ENCODE results near the gene CPA4. TPM values are rescaled to one million over a fixed set of nuclear protein-coding genes. Genes with fewer than 3 reads are reported as not detected.

The CPA4 gene
- total RNA-seq, 2 experiments from 2014 or later = not detected

DNA sequence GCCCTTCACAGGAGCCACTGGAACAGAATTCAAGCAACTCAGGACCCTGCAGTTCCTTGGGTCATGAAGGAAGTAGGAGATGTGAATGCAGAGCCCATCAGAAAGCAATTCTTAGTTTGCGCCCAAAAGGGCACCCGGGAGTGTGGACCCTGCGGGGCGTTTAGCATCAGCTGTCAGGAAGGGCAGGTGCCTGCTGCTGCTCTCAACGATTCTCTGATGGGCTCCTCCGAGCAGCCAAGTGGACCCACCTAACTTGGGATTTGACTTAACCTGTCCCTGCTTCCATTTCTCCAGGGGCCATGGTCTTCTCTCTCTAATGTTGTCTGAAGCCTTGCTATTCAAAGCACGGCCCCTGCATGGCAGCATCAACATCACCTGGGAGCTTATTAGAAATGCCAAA is 68.7 kb downstream of the CPA4 start:
- Mint-ChIP-seq H3K4me3 (no peak overlapping the region), H3K27ac (no peak overlapping the region), H3K4me1 (peaks cover 21% of the 10 kb centered on the region), H3K9me3 (ENCODE audit: low read depth) (peaks cover 4% of the 10 kb centered on the region), H3K36me3 (ENCODE audit: low read depth) (no peaks in the 10 kb centered on the region), H3K27me3 (no peaks in the 10 kb centered on the region)
- no peak for ATAC-seq
- POLR2A ChIA-PET = no interaction called here
- intact Hi-C loops (cut with DNase I, micrococcal nuclease) = loop anchor here in 1 of 2 experiments (5.0 kb wide), 1 partner anchor 286 kb away; no protein-coding TSS in a partner anchor
- DNase-seq = no peak
- CTCF ChIA-PET = no interaction called here

DNA sequence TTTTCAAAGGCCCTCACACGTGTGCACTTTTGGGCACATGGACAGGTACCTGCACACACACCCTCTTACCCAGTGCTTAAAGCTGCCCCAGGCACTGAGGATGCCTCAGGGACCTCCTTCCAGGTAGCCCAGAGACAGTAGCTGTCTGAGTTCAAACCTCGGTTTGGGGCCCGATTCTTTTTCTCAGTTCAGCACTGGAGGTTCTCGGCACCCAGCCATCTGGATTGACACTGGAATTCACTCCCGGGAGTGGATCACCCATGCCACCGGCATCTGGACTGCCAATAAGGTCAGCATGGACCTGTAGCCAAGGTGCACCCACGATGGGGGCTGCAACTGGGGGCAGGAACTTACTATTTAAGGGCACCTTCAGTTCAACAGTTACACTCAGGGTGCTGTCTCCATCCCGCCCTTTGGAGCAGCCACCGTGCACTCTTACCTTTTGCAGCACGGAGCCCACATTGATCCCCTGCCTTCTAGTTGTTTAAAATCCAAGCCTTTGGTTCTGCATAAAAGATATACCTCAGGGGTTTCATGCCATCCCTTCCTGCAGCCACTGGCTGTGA is 69.4 kb downstream of the CPA4 start:
- H3K27me3 Mint-ChIP-seq = no peaks in the 10 kb centered on the region
- ChIA-PET POLR2A (no interaction called here), CTCF (no interaction called here)
- H3K4me1 Mint-ChIP-seq = peaks cover 27% of the 10 kb centered on the region
- intact Hi-C loops (cut with DNase I, micrococcal nuclease) = loop anchor here in 1 of 2 experiments (5.0 kb wide), 1 partner anchor 285 kb away; no protein-coding TSS in a partner anchor
- H3K9me3 Mint-ChIP-seq (ENCODE audit: low read depth) = peaks cover 8% of the 10 kb centered on the region
- H3K36me3 Mint-ChIP-seq (ENCODE audit: low read depth) = no peaks in the 10 kb centered on the region
- ATAC-seq = no peak
- no peak overlapping the region for H3K4me3 Mint-ChIP-seq
- H3K27ac Mint-ChIP-seq = no peak overlapping the region
- DNase-seq = no peak

DNA sequence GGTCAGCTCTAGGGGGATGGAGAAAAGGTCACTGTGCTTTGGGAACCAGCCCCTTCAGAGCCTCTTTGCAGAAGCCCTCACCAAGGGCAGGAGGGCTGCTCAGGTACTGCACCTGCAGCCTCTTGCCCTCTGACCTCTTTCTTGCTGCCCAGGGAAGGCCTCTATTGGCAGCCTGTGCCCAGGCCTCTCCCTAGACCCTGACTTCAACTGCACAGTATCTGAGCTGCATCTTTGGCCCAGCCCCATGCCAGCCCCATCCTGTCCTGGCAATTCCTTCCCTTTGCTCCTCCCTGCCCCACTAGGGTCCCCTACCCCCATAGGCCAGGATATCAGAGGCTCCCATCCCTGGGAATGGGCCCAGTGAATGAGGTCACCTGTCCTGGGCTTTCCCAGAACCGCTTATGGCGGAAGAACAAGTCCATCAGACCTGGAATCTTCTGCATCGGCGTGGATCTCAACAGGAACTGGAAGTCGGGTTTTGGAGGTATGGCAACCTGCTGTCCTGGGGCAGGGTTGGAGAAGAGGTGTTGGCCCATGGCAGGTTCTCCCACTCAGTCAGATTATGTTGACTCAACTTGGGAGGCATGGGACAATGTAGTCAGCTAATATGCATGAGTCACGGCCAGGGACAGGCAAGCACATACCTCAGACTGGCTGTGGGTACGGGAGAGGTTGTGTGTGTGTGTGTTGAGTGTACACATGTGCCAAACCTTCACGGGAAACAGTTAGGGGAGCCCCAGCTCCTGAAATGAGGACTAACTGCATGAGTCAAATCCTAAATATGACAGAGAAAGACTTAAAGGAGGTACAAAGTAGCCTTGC is 70.3 kb downstream of the CPA4 start:
- Mint-ChIP-seq H3K4me1 (peaks cover 28% of the 10 kb centered on the region), H3K27ac (no peak overlapping the region), H3K9me3 (ENCODE audit: low read depth) (peaks cover 8% of the 10 kb centered on the region), H3K27me3 (no peaks in the 10 kb centered on the region), H3K4me3 (no peak overlapping the region), H3K36me3 (ENCODE audit: low read depth) (no peaks in the 10 kb centered on the region)
- ChIA-PET POLR2A (interaction anchor here (0.6 kb wide), 1 partner anchor 1400 kb away, joined by 3 read pairs; no protein-coding TSS in a partner anchor), CTCF (no interaction called here)
- peak; percentile 83 for DNase-seq
- ATAC-seq = peak; percentile 96
- intact Hi-C loops (cut with DNase I, micrococcal nuclease) = loop anchor here (1.0 to 5.0 kb wide), 3 partner anchors 86 to 284 kb away; no protein-coding TSS in a partner anchor

DNA sequence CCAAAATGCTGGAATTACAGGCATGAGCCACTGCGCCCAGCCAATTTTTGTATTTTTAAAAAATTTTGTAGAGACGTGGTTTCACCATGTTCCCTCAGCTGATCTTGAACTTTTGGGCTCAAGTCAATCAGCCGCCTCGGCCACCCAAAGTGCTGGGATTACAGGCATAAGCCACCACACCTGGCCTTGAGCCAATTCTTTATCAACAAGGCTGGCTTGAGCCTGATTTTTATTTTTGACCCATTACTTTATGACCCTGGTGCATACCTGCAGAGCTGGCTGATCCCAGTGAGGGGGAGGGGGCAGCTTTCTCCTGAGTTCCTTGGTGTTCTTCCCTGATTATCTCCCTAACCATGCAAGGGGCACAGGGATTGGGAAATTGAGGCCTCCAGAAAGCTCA is 71.5 kb downstream of the CPA4 start:
- intact Hi-C loops (cut with DNase I, micrococcal nuclease) = loop anchor here in 1 of 2 experiments (5.0 kb wide), 1 partner anchor 283 kb away; no protein-coding TSS in a partner anchor
- peaks cover 6% of the 10 kb centered on the region for H3K9me3 Mint-ChIP-seq (ENCODE audit: low read depth)
- ATAC-seq (no peak), DNase-seq (no peak)
- no peaks in the 10 kb centered on the region for H3K36me3 Mint-ChIP-seq (ENCODE audit: low read depth)
- H3K27ac Mint-ChIP-seq = no peak overlapping the region
- POLR2A ChIA-PET = no interaction called here
- CTCF ChIA-PET = no interaction called here
- H3K4me1 Mint-ChIP-seq = peaks cover 38% of the 10 kb centered on the region
- no peak overlapping the region for H3K4me3 Mint-ChIP-seq
- no peaks in the 10 kb centered on the region for H3K27me3 Mint-ChIP-seq

DNA sequence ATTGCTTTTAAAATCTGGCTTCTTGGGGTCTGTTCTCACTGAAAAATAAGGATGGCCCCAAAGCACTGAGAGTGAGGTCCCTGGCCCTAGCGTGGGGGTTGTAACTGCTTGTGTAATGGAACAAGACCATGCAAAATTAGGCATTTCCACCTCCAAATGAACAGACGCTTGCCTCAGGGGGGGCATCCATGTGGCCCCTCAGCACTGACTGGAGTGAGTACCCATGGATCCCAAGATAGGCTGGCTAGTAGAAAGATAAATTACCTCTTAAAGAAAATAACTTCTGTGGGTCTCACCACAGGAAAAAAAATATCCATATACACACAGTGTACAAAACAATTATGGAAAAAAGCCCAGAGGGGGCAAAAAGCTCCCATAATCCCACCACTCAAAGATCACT is 72.1 kb downstream of the CPA4 start:
- intact Hi-C loops (cut with DNase I, micrococcal nuclease) = no loop called here
- DNase-seq (no peak), ATAC-seq (no peak)
- Mint-ChIP-seq H3K27ac (no peak overlapping the region), H3K36me3 (ENCODE audit: low read depth) (no peaks in the 10 kb centered on the region), H3K4me1 (peaks cover 43% of the 10 kb centered on the region), H3K4me3 (no peak overlapping the region), H3K9me3 (ENCODE audit: low read depth) (peaks cover 4% of the 10 kb centered on the region), H3K27me3 (no peaks in the 10 kb centered on the region)
- ChIA-PET POLR2A (no interaction called here), CTCF (interaction anchor here (0.5 kb wide), 1 partner anchor 293 kb away, joined by 3 read pairs; no protein-coding TSS in a partner anchor)

DNA sequence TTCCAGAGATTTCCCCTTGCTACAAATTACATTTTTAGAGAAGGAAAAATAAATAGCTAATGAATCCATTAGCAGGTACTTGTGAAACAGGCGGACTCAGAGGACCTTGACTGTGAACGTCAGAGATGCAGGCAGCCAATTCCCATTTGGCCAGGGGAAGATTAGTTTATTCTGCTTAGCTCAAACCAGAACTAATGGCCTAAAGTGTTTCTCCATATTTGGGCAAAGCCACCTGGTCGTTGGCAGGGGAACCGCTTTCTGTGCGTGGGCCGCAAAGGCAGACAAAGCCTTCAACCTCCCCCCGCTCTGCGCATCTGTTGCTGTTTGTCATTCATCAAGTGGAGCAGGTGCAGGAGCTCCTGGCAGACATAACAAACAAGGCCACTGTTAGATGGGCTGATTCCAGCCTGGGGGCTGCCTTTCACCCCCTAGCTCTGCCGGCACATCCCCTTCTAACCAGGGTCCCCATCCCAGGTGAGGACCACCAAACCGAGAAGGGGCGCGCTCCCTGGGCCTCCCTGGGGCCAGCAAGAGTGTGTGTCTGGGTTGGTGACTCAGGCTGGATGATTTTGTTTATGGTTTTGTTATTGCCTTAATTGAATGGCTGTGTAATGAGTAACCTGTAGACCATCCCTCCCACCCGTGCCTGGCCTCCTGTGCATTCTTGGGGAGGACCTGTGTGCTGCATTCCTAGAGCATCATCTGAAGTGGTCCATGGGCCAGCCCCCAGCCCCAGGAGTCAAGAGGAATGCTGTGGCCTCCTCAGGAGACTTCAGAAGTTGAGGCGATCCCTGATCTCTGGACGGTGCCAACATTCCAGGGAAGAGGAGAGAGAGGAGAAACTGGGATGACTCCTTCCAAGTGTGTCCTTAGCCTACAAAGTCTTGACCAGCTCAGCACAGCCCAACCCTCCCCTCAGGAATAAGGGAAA is 72.8 kb downstream of the CPA4 start:
- ChIA-PET CTCF (interaction anchor here (0.5 to 0.8 kb wide), 2 partner anchors 293 to 1185 kb away, joined by 3 to 4 read pairs; no protein-coding TSS in a partner anchor), POLR2A (no interaction called here)
- Mint-ChIP-seq H3K36me3 (ENCODE audit: low read depth) (no peaks in the 10 kb centered on the region), H3K9me3 (ENCODE audit: low read depth) (peaks cover 4% of the 10 kb centered on the region), H3K27ac (no peak overlapping the region), H3K27me3 (no peaks in the 10 kb centered on the region), H3K4me1 (peaks cover 43% of the 10 kb centered on the region), H3K4me3 (no peak overlapping the region)
- intact Hi-C loops (cut with DNase I, micrococcal nuclease) = loop anchor here in 1 of 2 experiments (2.0 kb wide), 1 partner anchor 51 kb away; no protein-coding TSS in a partner anchor
- no peak for ATAC-seq
- peak; percentile 57 for DNase-seq

DNA sequence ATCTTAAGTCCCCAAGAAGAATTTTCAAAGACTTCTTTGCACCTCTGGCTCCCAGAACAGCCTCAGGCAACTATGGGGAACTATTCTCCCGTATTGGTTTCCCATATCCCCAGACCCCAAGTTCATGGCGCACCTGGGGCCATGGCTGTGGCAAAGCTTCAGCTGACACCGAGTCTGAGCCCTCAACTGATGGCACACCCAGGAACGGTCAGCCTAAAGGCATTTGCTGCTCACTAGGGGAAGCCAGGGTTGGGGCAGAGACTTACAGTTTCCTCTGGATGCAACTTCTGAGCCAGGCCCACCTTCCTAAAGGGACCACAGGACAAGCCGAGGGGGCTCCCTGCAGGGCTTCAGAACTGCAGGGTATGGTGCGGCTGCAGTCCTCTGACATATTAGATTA is 73.6 kb downstream of the CPA4 start:
- Mint-ChIP-seq H3K4me3 (no peak overlapping the region), H3K36me3 (ENCODE audit: low read depth) (no peaks in the 10 kb centered on the region), H3K27ac (no peak overlapping the region), H3K4me1 (peaks cover 43% of the 10 kb centered on the region), H3K27me3 (no peaks in the 10 kb centered on the region), H3K9me3 (ENCODE audit: low read depth) (peaks cover 4% of the 10 kb centered on the region)
- CTCF ChIA-PET = no interaction called here
- ATAC-seq (no peak), DNase-seq (no peak)
- intact Hi-C loops (cut with DNase I, micrococcal nuclease) = loop anchor here in 1 of 2 experiments (2.0 kb wide), 1 partner anchor 50 kb away; no protein-coding TSS in a partner anchor
- POLR2A ChIA-PET = no interaction called here

DNA sequence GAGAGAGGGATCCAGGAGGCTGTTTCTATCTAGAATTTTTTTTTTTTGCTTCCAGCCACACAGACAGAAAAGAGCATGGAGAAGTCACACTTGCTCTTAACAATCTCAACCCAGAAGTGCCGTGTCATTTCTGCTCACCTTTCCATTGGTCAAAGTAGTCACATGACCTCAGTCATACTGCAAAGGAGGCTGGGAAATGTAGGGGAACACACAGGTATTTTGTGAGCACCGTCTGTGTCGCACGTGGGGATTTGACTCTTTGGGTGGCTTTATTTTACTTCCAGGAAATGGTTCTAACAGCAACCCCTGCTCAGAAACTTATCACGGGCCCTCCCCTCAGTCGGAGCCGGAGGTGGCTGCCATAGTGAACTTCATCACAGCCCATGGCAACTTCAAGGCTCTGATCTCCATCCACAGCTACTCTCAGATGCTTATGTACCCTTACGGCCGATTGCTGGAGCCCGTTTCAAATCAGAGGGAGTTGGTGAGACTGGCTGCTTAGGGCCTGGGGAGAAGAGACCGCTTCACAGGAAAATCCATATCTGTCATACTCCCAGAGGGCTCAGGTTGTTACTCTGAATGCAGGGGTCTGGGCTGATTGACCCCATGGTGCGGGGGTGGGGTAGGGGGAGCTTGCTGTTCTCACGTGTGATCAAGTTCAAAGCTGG is 74.3 kb downstream of the CPA4 start:
- Mint-ChIP-seq H3K27me3 (no peaks in the 10 kb centered on the region), H3K4me3 (no peak overlapping the region), H3K9me3 (ENCODE audit: low read depth) (peaks cover 4% of the 10 kb centered on the region), H3K27ac (peak overlapping the region; percentile 23), H3K36me3 (ENCODE audit: low read depth) (no peaks in the 10 kb centered on the region), H3K4me1 (peaks cover 43% of the 10 kb centered on the region)
- ChIA-PET POLR2A (no interaction called here), CTCF (interaction anchor here (0.6 to 1.0 kb wide), 2 partner anchors 34 to 345 kb away, joined by 3 read pairs; no protein-coding TSS in a partner anchor)
- no peak for ATAC-seq
- peak; percentile 30 for DNase-seq
- intact Hi-C loops (cut with DNase I, micrococcal nuclease) = loop anchor here in 1 of 2 experiments (2.0 kb wide), 1 partner anchor 50 kb away; no protein-coding TSS in a partner anchor

DNA sequence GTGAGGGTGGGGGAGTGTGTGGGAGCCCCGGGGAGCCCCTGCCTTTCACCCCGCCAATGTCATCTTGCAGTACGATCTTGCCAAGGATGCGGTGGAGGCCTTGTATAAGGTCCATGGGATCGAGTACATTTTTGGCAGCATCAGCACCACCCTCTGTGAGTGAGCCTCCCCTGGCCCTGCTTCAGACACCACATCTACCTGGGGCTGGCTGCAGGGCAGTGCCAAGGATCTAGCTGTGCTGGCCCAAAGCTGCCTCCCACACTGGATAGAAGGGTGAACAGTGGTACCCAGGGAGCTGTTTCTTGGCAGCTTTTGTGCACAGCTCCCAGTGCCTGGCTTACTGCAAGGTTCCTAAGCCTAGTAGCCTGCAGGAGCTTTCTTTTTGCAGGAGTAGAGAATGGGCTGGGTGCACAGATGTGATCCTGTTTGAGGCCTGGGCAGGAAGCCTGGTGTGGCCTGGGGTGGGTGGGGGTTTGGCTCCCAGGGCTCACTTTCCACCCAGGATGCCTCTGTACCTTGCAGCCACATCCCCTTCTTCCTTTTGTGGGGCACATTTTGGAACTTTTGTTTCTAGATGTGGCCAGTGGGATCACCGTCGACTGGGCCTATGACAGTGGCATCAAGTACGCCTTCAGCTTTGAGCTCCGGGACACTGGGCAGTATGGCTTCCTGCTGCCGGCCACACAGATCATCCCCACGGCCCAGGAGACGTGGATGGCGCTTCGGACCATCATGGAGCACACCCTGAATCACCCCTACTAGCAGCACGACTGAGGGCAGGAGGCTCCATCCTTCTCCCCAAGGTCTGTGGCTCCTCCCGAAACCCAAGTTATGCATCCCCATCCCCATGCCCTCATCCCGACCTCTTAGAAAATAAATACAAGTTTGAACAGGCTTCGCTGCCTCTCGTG is 75.1 kb downstream of the CPA4 start:
- ATAC-seq = no peak
- intact Hi-C loops (cut with DNase I, micrococcal nuclease) = loop anchor here in 1 of 2 experiments (2.0 kb wide), 1 partner anchor 49 kb away; no protein-coding TSS in a partner anchor
- H3K36me3 Mint-ChIP-seq (ENCODE audit: low read depth) = no peaks in the 10 kb centered on the region
- H3K27me3 Mint-ChIP-seq = no peaks in the 10 kb centered on the region
- POLR2A ChIA-PET = no interaction called here
- DNase-seq = no peak
- no peak overlapping the region for H3K4me3 Mint-ChIP-seq
- peaks cover 40% of the 10 kb centered on the region for H3K4me1 Mint-ChIP-seq
- H3K9me3 Mint-ChIP-seq (ENCODE audit: low read depth) = peaks cover 4% of the 10 kb centered on the region
- H3K27ac Mint-ChIP-seq = no peak overlapping the region
- CTCF ChIA-PET = interaction anchor here (0.6 to 1.0 kb wide), 2 partner anchors 35 to 344 kb away, joined by 3 read pairs; no protein-coding TSS in a partner anchor

DNA sequence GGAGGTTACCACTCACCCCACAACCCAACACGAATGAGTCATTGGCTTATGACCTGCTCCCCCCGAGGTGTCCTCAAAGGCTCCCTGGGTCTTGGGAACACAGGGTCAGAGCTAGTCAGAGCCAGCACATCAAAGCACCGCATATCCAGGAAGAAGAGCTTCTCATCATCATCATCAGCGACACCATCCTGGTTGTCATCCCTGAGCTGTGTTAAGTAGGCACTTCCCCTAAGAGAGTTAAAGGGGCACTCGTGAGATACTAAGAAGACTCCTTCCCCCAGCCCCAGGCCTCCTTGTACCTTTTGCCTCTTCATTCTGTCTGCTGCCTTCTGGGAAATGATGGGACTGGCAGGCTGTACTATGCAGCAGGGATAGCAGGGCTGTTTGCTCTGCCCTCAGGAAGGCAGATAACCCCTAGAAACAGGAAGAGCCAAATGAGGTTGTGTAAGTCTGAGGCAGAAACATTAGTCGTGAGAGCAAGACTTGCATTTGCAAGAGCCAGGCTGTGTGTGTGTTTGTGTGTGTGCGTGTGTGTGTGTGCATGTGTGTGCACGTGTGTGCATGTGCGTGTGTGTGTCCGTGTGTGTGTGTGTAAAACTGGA is 76.2 kb downstream of the CPA4 start:
- CTCF ChIA-PET = interaction anchor here (0.6 kb wide), 1 partner anchor 85 kb away, joined by 3 read pairs; no protein-coding TSS in a partner anchor
- Mint-ChIP-seq H3K9me3 (ENCODE audit: low read depth) (peaks cover 4% of the 10 kb centered on the region), H3K4me3 (no peak overlapping the region), H3K4me1 (peaks cover 29% of the 10 kb centered on the region), H3K36me3 (ENCODE audit: low read depth) (no peaks in the 10 kb centered on the region), H3K27me3 (no peaks in the 10 kb centered on the region), H3K27ac (peak overlapping the region; percentile 48)
- POLR2A ChIA-PET = no interaction called here
- peak; percentile 22 for DNase-seq
- intact Hi-C loops (cut with DNase I, micrococcal nuclease) = no loop called here
- ATAC-seq = peak; percentile 30
